ENCODE measurements around the gene TET3.

Gene TET3

GRCh38 chr2:73956218-73956865 lies 28.4 kb upstream of the TET3 start:
- peaks cover 90% of the 10 kb centered on the region for H3K36me3 Mint-ChIP-seq
- H3K27ac Mint-ChIP-seq, result peak overlapping the region; percentile 58
- no peaks in the 10 kb centered on the region for H3K9me3 Mint-ChIP-seq
- no peak overlapping the region for H3K4me3 Mint-ChIP-seq
- H3K4me1 Mint-ChIP-seq, result peaks cover 25% of the 10 kb centered on the region
- ATAC-seq (no peak), DNase-seq (ENCODE audit: low spot score in 2 of 2) (no peak)

- peaks cover 34% of the 10 kb centered on the region for H3K4me1 Mint-ChIP-seq
- no peak for DNase-seq (ENCODE audit: low spot score in 2 of 2)
- no peak for ATAC-seq
- no peak overlapping the region for H3K4me3 Mint-ChIP-seq
- peaks cover 7% of the 10 kb centered on the region for H3K9me3 Mint-ChIP-seq
- H3K27ac Mint-ChIP-seq, result no peak overlapping the region
- peaks cover 41% of the 10 kb centered on the region for H3K36me3 Mint-ChIP-seq
Observed at GRCh38 chr2:73961274-73961673, 23.4 kb upstream of the TET3 start.

- Mint-ChIP-seq H3K36me3 (peaks cover 33% of the 10 kb centered on the region), H3K9me3 (peaks cover 7% of the 10 kb centered on the region), H3K4me3 (no peak overlapping the region), H3K4me1 (peaks cover 29% of the 10 kb centered on the region), H3K27ac (peak overlapping the region; percentile 9)
- DNase-seq (ENCODE audit: low spot score in 2 of 2), result no peak
- no peak for ATAC-seq
Observed at GRCh38 chr2:73961823-73962615, 22.7 kb upstream of the TET3 start.

GRCh38 chr2:73962798-73963197 lies 21.9 kb upstream of the TET3 start:
- H3K27ac Mint-ChIP-seq, result peak overlapping the region; percentile 9
- peaks cover 7% of the 10 kb centered on the region for H3K9me3 Mint-ChIP-seq
- peaks cover 26% of the 10 kb centered on the region for H3K36me3 Mint-ChIP-seq
- H3K4me3 Mint-ChIP-seq, result peak overlapping the region; percentile 47
- no peak for DNase-seq (ENCODE audit: low spot score in 2 of 2)
- H3K4me1 Mint-ChIP-seq, result peaks cover 29% of the 10 kb centered on the region
- no peak for ATAC-seq

DNA sequence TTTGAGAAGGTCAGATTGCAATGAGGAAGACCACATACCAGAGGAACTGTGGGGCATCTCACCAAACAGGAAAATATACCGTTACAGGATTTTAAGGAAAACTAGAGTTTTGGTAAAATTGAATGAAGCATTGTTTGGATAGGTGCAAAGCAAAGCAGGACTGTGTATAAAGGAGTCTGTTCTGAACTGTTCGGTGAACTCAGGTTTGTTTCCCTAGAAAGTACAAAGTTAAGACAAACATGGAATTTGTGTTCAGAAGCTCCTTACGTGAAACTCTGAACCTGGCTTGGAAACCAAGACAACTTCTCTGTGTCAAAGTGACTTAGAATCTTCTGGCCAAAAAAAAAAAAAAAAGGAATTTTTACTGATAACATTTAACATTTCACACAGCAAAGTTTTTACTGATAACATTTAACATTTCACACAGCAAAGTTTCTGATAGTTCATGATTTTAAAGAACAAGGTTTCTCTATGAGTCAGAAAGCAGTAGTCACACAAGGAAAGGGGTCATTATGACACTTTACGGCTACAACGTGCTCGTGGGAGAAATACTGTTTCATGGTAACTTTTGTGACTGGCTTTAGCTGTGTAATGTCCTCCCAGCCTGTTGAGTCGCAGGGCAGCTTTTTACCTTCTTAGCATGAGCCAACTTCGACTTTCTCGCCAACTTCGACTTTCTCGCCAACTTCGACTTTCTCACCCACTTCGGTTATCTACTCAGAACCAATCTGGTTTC lies 21.2 kb upstream of the TET3 start:
- DNase-seq (ENCODE audit: low spot score in 2 of 2), result peak; percentile 20 to 69
- peak overlapping the region; percentile 47 for H3K4me3 Mint-ChIP-seq
- peaks cover 7% of the 10 kb centered on the region for H3K9me3 Mint-ChIP-seq
- H3K36me3 Mint-ChIP-seq, result peaks cover 18% of the 10 kb centered on the region
- peak; percentile 99 for ATAC-seq
- peaks cover 33% of the 10 kb centered on the region for H3K4me1 Mint-ChIP-seq
- H3K27ac Mint-ChIP-seq, result peak overlapping the region; percentile 55

- Mint-ChIP-seq H3K4me1 (peaks cover 34% of the 10 kb centered on the region), H3K36me3 (peaks cover 11% of the 10 kb centered on the region), H3K9me3 (peaks cover 7% of the 10 kb centered on the region), H3K27ac (peak overlapping the region; percentile 55), H3K4me3 (peak overlapping the region; percentile 47)
- ATAC-seq (peak; percentile 46), DNase-seq (ENCODE audit: low spot score in 2 of 2) (no peak)
Observed at GRCh38 chr2:73964223-73964622, 20.5 kb upstream of the TET3 start.

- Mint-ChIP-seq H3K36me3 (peaks cover 3% of the 10 kb centered on the region), H3K4me3 (peak overlapping the region; percentile 47), H3K9me3 (peaks cover 7% of the 10 kb centered on the region), H3K4me1 (peaks cover 39% of the 10 kb centered on the region), H3K27ac (peak overlapping the region; percentile 55)
- DNase-seq (ENCODE audit: low spot score in 2 of 2), result no peak
- ATAC-seq, result no peak
Observed at GRCh38 chr2:73965053-73965452, 19.7 kb upstream of the TET3 start.

DNA sequence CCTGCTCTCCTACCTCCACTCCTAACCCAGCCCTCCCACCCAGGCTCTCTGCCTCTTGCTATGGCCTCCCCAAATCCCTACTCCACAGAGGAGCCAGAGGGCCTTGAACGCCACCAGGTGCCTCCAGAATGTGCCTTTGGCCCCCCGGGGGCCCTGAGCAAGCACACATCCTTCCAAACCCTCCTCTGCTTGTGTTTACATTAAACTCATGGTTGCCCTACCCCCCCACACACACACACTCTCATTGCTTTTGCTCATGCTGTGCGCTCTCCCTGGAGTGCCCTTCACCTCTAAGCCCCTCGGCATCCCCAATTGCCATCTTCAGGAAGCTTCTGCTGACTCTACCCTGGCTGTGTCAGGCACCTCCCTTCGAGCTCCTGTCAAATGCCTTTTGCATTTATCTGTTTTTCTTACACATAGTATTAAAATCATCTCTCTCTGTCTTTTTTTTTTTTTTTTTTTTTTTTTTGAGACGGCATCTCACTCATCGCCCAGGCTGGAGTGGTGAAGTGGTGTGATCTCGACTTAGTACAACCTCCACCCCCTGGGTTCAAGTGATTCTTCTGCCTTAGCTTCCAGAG lies 16.3 kb upstream of the TET3 start:
- Mint-ChIP-seq H3K4me3 (no peak overlapping the region), H3K9me3 (no peaks in the 10 kb centered on the region), H3K27ac (no peak overlapping the region), H3K4me1 (peaks cover 48% of the 10 kb centered on the region), H3K36me3 (peaks cover 6% of the 10 kb centered on the region)
- no peak for ATAC-seq
- DNase-seq (ENCODE audit: low spot score in 2 of 2), result no peak

DNA sequence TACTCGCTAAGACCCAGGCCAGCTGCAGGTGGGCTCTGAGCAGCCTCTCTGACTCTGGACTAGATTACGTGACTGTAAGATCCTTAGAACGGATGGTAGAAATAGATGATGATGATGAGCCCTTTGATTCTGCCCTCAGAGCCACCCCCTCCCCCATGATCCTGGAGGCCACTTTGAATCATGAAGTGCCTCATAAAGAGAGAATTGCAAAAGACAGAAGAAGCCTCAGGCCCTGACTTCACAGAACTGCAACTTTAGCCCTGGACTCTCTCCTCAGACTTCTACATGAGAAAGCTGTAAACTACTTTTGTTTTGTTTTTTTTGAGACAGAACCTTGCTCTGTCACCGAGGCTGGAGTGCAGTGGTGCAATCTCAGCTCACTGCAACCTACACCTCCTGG lies 15.4 kb upstream of the TET3 start:
- no peak overlapping the region for H3K4me3 Mint-ChIP-seq
- no peaks in the 10 kb centered on the region for H3K9me3 Mint-ChIP-seq
- ATAC-seq, result no peak
- H3K4me1 Mint-ChIP-seq, result peaks cover 40% of the 10 kb centered on the region
- H3K36me3 Mint-ChIP-seq, result peaks cover 6% of the 10 kb centered on the region
- DNase-seq (ENCODE audit: low spot score in 2 of 2), result no peak
- peak overlapping the region; percentile 23 for H3K27ac Mint-ChIP-seq

DNA sequence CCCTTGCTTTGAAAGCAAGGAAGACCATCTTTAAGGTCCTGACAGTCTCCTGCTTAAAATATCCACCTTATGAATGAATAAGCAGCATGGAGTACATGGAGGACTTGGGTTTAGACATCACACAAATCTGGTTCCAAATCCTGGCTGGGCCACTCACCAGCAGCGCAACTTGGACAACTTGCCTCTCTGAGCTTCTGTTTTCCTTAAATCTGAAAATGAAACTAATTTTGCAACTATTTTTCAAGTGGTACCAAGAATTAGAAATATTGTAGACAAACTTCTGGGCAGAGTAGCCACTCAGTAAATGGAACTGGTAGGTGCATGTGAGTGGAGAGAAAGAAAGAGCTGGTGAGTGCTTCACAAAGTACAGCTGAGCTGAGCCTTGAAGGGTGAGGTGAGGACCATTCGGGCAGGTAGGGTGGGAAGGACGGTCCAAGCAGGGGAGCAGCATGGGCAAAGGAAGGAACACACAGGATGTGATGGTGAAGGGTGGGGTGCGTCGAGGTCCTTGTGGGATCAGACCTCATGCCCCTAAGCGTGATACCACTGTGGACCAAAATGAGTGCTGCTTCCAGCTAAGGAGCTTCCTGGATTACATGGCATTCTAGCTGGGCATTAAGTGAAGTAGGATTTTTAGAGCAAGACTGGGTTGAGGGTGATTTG lies 14.4 kb upstream of the TET3 start:
- peak overlapping the region; percentile 78 for H3K27ac Mint-ChIP-seq
- ATAC-seq (no peak), DNase-seq (ENCODE audit: low spot score in 2 of 2) (no peak)
- H3K9me3 Mint-ChIP-seq, result no peaks in the 10 kb centered on the region
- peak overlapping the region; percentile 60 for H3K4me3 Mint-ChIP-seq
- peaks cover 6% of the 10 kb centered on the region for H3K36me3 Mint-ChIP-seq
- peaks cover 31% of the 10 kb centered on the region for H3K4me1 Mint-ChIP-seq

DNA sequence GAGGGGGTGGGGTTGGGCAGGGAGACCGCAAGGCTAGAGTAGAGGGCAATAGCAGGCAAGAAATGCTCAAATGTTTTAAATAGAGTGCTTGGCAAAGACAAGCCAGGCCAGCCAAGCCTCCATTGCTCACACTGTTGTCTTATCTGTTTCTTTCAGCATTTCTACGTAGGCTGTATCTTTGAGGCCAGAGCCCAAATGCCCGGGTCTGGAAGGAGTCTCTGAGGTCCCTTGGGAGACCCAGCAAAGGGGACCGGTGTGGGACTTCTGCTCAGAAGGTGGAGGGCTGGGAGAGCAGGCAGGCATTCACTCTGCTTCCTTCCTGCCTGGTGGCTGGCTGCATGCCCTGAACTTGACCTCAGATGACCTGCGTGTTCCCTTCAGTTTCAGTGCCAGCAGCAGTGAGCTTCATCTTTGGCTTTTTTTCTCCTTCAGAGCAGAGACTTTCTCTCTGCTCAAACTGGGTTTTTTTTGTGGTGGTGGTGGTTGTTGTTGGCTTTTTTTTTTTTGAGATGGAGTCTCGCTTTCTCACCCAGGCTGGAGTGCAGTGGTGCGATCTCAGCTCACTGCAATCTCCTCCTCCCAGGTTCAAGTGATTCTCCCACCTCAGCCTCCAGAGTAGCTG lies 13.7 kb upstream of the TET3 start:
- Mint-ChIP-seq H3K9me3 (no peaks in the 10 kb centered on the region), H3K27ac (peak overlapping the region; percentile 78), H3K36me3 (peaks cover 6% of the 10 kb centered on the region), H3K4me3 (peak overlapping the region; percentile 60), H3K4me1 (peaks cover 35% of the 10 kb centered on the region)
- DNase-seq (ENCODE audit: low spot score in 2 of 2) (peak; percentile 22 to 68), ATAC-seq (peak; percentile 89)

GRCh38 chr2:73971722-73972121 lies 13.0 kb upstream of the TET3 start:
- Mint-ChIP-seq H3K4me1 (peaks cover 35% of the 10 kb centered on the region), H3K9me3 (no peaks in the 10 kb centered on the region), H3K4me3 (peak overlapping the region; percentile 60), H3K36me3 (peaks cover 6% of the 10 kb centered on the region), H3K27ac (peak overlapping the region; percentile 78)
- no peak for DNase-seq (ENCODE audit: low spot score in 2 of 2)
- no peak for ATAC-seq

- Mint-ChIP-seq H3K9me3 (no peaks in the 10 kb centered on the region), H3K36me3 (peaks cover 6% of the 10 kb centered on the region), H3K4me1 (peaks cover 35% of the 10 kb centered on the region), H3K27ac (no peak overlapping the region), H3K4me3 (no peak overlapping the region)
- DNase-seq (ENCODE audit: low spot score in 2 of 2) (no peak), ATAC-seq (no peak)
Observed at GRCh38 chr2:73972846-73973245, 11.9 kb upstream of the TET3 start.

DNA sequence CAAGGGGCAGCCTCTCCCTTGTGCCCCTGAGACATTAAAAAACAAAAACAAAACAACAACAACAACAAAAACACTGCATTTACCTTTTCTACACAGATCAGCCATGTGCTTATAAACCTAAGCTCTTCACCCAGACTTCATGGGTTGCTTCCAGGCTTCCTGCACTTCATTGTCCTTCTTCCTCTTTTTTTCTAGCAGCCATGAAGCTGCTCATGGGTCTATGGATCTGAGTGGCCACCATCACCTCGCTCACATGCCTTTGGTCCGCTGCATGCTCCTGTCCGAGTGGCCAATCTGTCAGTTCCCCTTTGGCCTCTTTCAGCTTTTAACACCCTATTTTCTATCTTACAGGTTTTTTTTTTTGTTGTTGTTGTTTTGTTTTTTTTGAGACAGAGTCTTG lies 9.0 kb upstream of the TET3 start:
- DNase-seq (ENCODE audit: low spot score in 2 of 2), result no peak
- no peak for ATAC-seq
- Mint-ChIP-seq H3K9me3 (no peaks in the 10 kb centered on the region), H3K36me3 (peaks cover 6% of the 10 kb centered on the region), H3K27ac (no peak overlapping the region), H3K4me1 (peaks cover 40% of the 10 kb centered on the region), H3K4me3 (no peak overlapping the region)

All from stimulated activated effector memory CD8-positive, alpha-beta T cell treated with anti-CD3 and anti-CD28 coated beads, Interleukin-12 subunit alpha, Interleukin-12 subunit beta, amount 100 ng/mL, for 72 hours (primary cell).